ENCODE results near the gene CD81. TPM values are rescaled to one million over a fixed set of nuclear protein-coding genes. Genes with fewer than 3 reads are reported as not detected.

CD81 gene
- total RNA-seq, 4 donors from 2014 or later: 54.5 to 87.0 (median 66.8) TPM

DNA sequence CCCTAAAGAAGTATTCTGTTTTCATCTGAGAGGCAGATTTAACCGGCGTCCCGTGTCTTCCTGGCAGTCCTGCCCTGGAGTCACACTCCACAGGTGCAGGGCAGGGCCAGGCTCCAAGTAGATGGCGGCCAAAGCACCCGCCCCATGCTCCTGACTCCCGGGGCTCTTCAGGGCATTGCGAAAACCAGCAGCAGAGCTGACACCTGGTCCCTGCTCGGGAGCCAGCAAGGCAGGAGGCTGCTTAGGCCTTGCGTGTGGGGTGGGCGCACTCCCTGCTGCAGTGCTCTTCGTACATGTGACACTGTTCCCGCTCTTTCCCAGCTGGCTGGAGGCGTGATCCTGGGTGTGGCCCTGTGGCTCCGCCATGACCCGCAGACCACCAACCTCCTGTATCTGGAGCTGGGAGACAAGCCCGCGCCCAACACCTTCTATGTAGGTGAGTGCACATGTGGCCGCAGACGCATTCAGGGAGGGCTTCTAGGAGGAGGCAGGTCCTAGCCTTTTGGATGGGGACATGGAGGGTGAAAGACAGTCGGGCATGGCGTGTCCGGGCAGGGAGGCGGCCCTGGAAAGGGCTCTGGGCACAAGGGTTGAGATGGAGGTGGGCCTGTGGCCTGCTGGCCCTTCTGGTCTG lies 13.1 kb downstream of the CD81 start:
- H3K27ac ChIP-seq: peak overlapping the region; percentile 82 to 89 (median 86)

DNA sequence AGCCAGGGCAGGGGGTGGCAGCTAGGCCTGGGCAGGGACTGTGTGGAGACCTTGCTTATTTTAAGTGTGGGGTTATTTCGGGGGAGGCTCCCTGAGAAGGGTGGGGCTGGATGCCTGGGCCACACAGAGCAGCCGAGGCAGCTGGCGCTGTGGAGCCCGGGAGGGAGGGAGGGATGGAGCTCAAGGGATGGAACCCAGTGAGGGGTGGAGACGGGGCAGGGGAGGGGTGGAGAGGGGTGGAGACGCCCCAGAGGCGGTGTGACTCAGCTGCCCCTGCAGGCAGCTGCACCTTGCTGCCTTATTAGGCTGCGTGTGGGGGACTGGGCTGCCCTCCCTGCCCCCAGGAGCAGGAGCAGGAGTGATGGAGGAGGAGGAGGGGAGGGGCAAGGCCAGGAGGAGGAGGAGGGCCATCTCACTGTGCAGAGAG lies 13.6 kb downstream of the CD81 start:
- Histone ChIP-seq H3K4me1 (peaks cover 53 to 56% of the 10 kb centered on the region in 2 donors), H3K4me3 (no peak overlapping the region), H3K27ac (peak overlapping the region; percentile 82 to 89 (median 86)), H3K27me3 (no peaks in the 10 kb centered on the region), H3K36me3 (peaks cover 0 to 4% of the 10 kb centered on the region in 2 donors), H3K9me3 (no peaks in the 10 kb centered on the region)
- TF ChIP-seq POLR2A (IDR thresholded peaks at IDR 0.05) (no peak), CTCF (IDR thresholded peaks at IDR 0.05 in 4 of 5, conservative IDR thresholded peaks at IDR 0.05 in 1 of 5) (no peak)
- in situ Hi-C loops (cut with MboI; ENCODE audit: low sequenced_read_pairs in 4 of 4) (no loop called here), intact Hi-C loops (cut with DNase I; ENCODE audit: low total_unique reads) (loop anchor here (1.0 to 5.0 kb wide), 2 partner anchors 9 to 652 kb away; no protein-coding TSS in a partner anchor)
- ATAC-seq (peak in 1 of 2 donors; percentile 5), DNase-seq (peak; percentile 27 to 65)

More for the DNA sequence above, 13.1 kb downstream of the CD81 start:
- Histone ChIP-seq H3K4me1 (peaks cover 55 to 56% of the 10 kb centered on the region in 2 donors), H3K9me3 (no peaks in the 10 kb centered on the region), H3K36me3 (no peaks in the 10 kb centered on the region), H3K27me3 (no peaks in the 10 kb centered on the region), H3K4me3 (no peak overlapping the region)
- intact Hi-C loops (cut with DNase I; ENCODE audit: low total_unique reads): loop anchor here (1.0 to 5.0 kb wide), 2 partner anchors 9 to 652 kb away; no protein-coding TSS in a partner anchor
- TF ChIP-seq POLR2A (IDR thresholded peaks at IDR 0.05): no peak
- TF ChIP-seq CTCF (IDR thresholded peaks at IDR 0.05 in 4 of 5, conservative IDR thresholded peaks at IDR 0.05 in 1 of 5): no peak
- DNase-seq (peak; percentile 80 to 93), ATAC-seq (peak; percentile 78 to 88)
- in situ Hi-C loops (cut with MboI; ENCODE audit: low sequenced_read_pairs in 4 of 4): no loop called here

DNA sequence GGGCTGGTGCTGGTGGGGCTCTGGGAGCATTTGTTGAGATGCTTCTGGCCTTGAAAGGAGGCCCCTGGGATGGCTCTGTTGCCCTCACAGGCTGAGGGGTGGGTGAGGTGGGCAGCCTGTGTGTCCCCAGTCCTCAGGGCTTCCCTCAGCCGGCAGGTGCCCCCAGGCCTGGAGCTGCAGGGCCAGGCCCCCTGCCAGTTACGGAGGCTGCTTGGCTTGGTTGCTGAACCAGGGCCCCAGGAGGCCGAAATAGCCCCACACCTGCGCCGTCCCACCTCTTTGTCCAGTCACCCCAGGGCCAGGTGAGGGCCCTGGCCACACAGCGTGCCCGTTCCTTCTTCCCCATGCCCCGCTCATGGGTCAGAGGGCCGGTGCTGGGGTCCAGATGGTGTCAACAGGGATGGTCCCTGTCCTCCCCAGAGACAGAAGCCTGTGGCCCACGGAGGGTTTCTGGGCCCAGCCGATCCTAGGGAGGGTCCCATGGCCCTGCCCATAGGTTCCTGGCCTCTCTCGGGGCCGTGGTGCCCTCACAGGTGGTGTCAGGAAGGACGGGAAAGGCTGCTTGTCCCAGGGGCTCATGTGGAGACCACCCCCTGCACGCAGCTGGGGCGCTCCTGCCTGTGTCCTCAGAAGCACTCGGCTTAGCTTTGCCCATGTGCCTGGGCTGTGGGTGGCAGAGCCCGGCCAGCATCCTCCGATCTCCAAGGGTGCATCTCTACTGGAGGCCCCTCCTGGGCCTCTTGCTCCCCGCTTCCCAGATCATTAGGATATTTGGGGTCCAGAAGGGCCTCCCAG lies 14.3 kb downstream of the CD81 start:
- Histone ChIP-seq H3K4me1 (peaks cover 47 to 53% of the 10 kb centered on the region in 2 donors), H3K9me3 (no peaks in the 10 kb centered on the region), H3K4me3 (no peak overlapping the region), H3K27me3 (no peaks in the 10 kb centered on the region), H3K27ac (peak overlapping the region; percentile 82 to 89 (median 86)), H3K36me3 (peaks cover 0 to 10% of the 10 kb centered on the region in 2 donors)
- TF ChIP-seq CTCF (IDR thresholded peaks at IDR 0.05 in 4 of 5, conservative IDR thresholded peaks at IDR 0.05 in 1 of 5) (no peak), POLR2A (IDR thresholded peaks at IDR 0.05) (no peak)
- DNase-seq: no peak
- ATAC-seq: no peak
- in situ Hi-C loops (cut with MboI; ENCODE audit: low sequenced_read_pairs in 4 of 4) (no loop called here), intact Hi-C loops (cut with DNase I; ENCODE audit: low total_unique reads) (loop anchor here (5.0 kb wide), 1 partner anchor 651 kb away; no protein-coding TSS in a partner anchor)

DNA sequence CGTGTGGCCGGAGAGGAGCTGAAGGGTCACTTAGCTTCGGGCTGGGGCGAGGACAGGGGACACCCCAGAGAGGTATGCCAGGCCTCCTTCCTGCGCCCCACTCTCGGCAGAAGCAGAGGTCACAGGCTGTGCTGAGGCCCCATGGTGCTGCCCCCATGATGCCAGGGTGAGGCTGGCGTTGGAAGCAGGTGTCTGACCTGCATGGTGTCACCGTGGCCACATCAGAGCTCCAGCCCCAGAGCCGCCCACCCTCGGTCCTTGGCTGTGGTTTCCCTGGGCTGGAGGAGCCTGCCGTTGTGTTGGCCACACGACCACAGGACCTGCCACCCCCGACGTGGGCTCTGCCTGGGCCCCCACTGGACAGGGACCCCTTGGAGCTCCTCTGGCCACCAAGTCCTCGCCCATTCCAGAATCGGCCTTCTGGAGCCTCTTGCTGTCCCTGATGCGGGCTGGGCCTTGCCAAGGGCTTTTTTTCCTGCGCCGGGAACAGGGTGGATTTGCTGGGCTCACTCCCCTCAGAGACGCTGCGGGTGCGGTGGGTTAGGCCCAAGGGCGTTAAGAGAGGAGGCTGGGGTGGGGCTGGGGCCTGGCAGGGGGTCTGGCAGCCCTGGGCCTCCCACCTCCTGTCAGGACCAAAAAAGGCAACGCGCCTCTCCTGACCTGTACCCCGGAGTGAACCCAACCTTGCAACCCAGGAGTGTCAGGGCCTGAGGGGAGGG lies 15.3 kb downstream of the CD81 start:
- Histone ChIP-seq H3K27me3 (no peaks in the 10 kb centered on the region), H3K27ac (peak overlapping the region in 2 of 4 donors; percentile 82 to 89), H3K4me1 (peaks cover 37 to 43% of the 10 kb centered on the region in 2 donors), H3K9me3 (no peaks in the 10 kb centered on the region), H3K4me3 (no peak overlapping the region), H3K36me3 (peaks cover 0 to 21% of the 10 kb centered on the region in 2 donors)
- in situ Hi-C loops (cut with MboI; ENCODE audit: low sequenced_read_pairs in 4 of 4) (no loop called here), intact Hi-C loops (cut with DNase I; ENCODE audit: low total_unique reads) (loop anchor here (5.0 kb wide), 1 partner anchor 650 kb away; no protein-coding TSS in a partner anchor)
- ATAC-seq (no peak), DNase-seq (no peak)
- no peak for TF ChIP-seq CTCF (IDR thresholded peaks at IDR 0.05 in 4 of 5, conservative IDR thresholded peaks at IDR 0.05 in 1 of 5)
- TF ChIP-seq POLR2A (IDR thresholded peaks at IDR 0.05): no peak

All from gastrocnemius medialis (tissue), 4 donors.